GM12878 (cell line): ENCODE results near the gene PFKFB1. TPM values are rescaled to one million over a fixed set of nuclear protein-coding genes. Genes with fewer than 3 reads are reported as not detected.

Experiments used
- ATAC-seq: fragments of 200-7000 bp; cut with Tn5 transposase; 3 replicates; pipeline ENCODE4 v1.9.1; 2020; ENCODE audit warnings: mild to moderate bottlenecking, moderate library complexity
- BruUV-seq: library from RNA; stranded (reverse); fragments of 400-500 nt; replicated peaks from 2 replicates; lab custom pipeline; 2021; lab: Mats Ljungman, UMichigan
- CTCF ChIA-PET: fragments of 300-600 bp; sonication (Branson Sonifier 250); formaldehyde crosslinking; extraction: SDS; loops from one replicate; lab custom pipeline; 2021; ENCODE audit warnings: inconsistent platforms; lab: Yijun Ruan, JAX
- POLR2A ChIA-PET: fragments of 350-600 bp; formaldehyde crosslinking; extraction: SDS; loops from one replicate; lab custom pipeline; 2021; ENCODE audit warnings: inconsistent platforms; lab: Charles Lee
- RAD21 ChIA-PET: fragments of 300-600 bp; sonication (Branson Sonifier 250); formaldehyde crosslinking; loops from one replicate; lab custom pipeline; 2023; ENCODE audit warnings: antibody characterized with exemption; ENCODE audit not compliant: unreplicated experiment; lab: Charles Lee
- SMC1A ChIA-PET: fragments of 300-600 bp; sonication (Branson Sonifier 250); formaldehyde crosslinking; loops from one replicate; lab custom pipeline; 2023; ENCODE audit not compliant: unreplicated experiment, uncharacterized antibody; lab: Charles Lee
- DNase-seq: peaks from one replicate; pipeline ENCODE4 v3.0.0-alpha.2; 2011; ENCODE audit warnings: low read depth, low spot score
- FAIRE-seq: peaks from 3 replicates; lab custom pipeline; 2011; peaks lifted over from hg19 to GRCh38; lab: Jason Lieb, UNC
- H2AFZ ChIP-seq: 2 replicates; pipeline ENCODE4 v1.6.0; 2011; ENCODE audit warnings: low read depth, low read length, control low read depth; ENCODE audit not compliant: control insufficient read depth
- H3K27ac ChIP-seq: 2 replicates; pipeline ENCODE4 v1.5.1; 2011; ENCODE audit warnings: control low read depth; ENCODE audit not compliant: control insufficient read depth, insufficient read depth
- H3K27me3 ChIP-seq, 2 experiments: replicated peaks in 1 of 2; 2 replicates each; pipeline versions ENCODE4 v1.6.0 to v1.6.1; 2011; ENCODE audit warnings: low read length in 1 of 2; ENCODE audit not compliant: control insufficient read depth in 2 of 2, insufficient read depth in 2 of 2
- H3K36me3 ChIP-seq, 2 experiments: 2 replicates each; pipeline ENCODE4 v1.5.1; 2011; ENCODE audit warnings: low read length in 1 of 2; ENCODE audit not compliant: control insufficient read depth in 2 of 2, insufficient read depth in 2 of 2
- H3K4me1 ChIP-seq: 2 replicates; pipeline ENCODE4 v1.6.1; 2011; ENCODE audit warnings: mild to moderate bottlenecking, low read length, moderate library complexity, mixed read lengths; ENCODE audit not compliant: control insufficient read depth, insufficient read depth
- H3K4me2 ChIP-seq: 2 replicates; pipeline ENCODE4 v1.6.0; 2011; ENCODE audit warnings: control low read depth; ENCODE audit not compliant: control insufficient read depth, insufficient read depth
- H3K4me3 ChIP-seq: fragments of 200-600 bp; sonication (generic); 2 replicates; pipeline ENCODE4 v1.5.1; 2016
- H3K79me2 ChIP-seq: 2 replicates; pipeline ENCODE4 v1.6.0; 2011; ENCODE audit warnings: low read length; ENCODE audit not compliant: control insufficient read depth, insufficient read depth
- H3K9ac ChIP-seq: 2 replicates; pipeline ENCODE4 v1.8.0; 2011; ENCODE audit warnings: low read length, control low read depth, mixed read lengths; ENCODE audit not compliant: control insufficient read depth, insufficient read depth
- H3K9me3 ChIP-seq: replicated peaks from 3 replicates; pipeline ENCODE4 v1.5.1; 2011; ENCODE audit warnings: mild to moderate bottlenecking, low read length; ENCODE audit not compliant: control insufficient read depth, insufficient read depth
- H4K20me1 ChIP-seq: 2 replicates; pipeline ENCODE4 v1.6.0; 2011; ENCODE audit not compliant: control insufficient read depth, insufficient read depth
- BHLHE40 ChIP-seq, 2 experiments: fragments of 450-650 bp in 1 of 2; IDR thresholded peaks; 2 replicates each; pipeline ENCODE4 v1.6.1; 2011 to 2017; ENCODE audit warnings: low read depth in 2 of 2, borderline replicate concordance in 1 of 2, improper control_type of control experiment in 1 of 2, low read length in 1 of 2, mild to moderate bottlenecking in 1 of 2
- CBFB ChIP-seq: IDR thresholded peaks from 2 replicates; pipeline ENCODE4 v1.6.1; 2016; ENCODE audit warnings: antibody characterized with exemption, low read depth
- EGR1 ChIP-seq, 2 experiments: IDR thresholded peaks; 1 replicate in 1 of 2; 2 replicates in 1 of 2; pipeline ENCODE4 v1.6.1; 2011 to 2012; ENCODE audit warnings: low read depth in 2 of 2, low read length in 2 of 2, borderline replicate concordance in 1 of 2, mild to moderate bottlenecking in 1 of 2, moderate library complexity in 1 of 2
- HCFC1 ChIP-seq: fragments of 150-350 bp; IDR thresholded peaks from 2 replicates; pipeline ENCODE4 v1.6.1; 2014; ENCODE audit warnings: low read length
- NBN ChIP-seq: fragments of 450-650 bp; IDR thresholded peaks from 2 replicates; pipeline ENCODE4 v1.6.1; 2016
- NFIC ChIP-seq: IDR thresholded peaks from 2 replicates; pipeline ENCODE4 v1.6.1; 2012; ENCODE audit warnings: low read depth, mild to moderate bottlenecking, inconsistent platforms, low read length, moderate library complexity
- NFXL1 ChIP-seq: fragments of 450-650 bp; IDR thresholded peaks from 2 replicates; pipeline ENCODE4 v1.6.1; 2017; ENCODE audit warnings: antibody characterized with exemption, mild to moderate bottlenecking, borderline replicate concordance
- PKNOX1 ChIP-seq: fragments of 450-650 bp; IDR thresholded peaks from 2 replicates; pipeline ENCODE4 v1.6.1; 2016; ENCODE audit warnings: mild to moderate bottlenecking
- POLR2A ChIP-seq: IDR thresholded peaks from 2 replicates; pipeline ENCODE4 v1.6.1; 2011; ENCODE audit warnings: low read depth, mild to moderate bottlenecking, low read length
- POLR2AphosphoS5 ChIP-seq: IDR thresholded peaks from 2 replicates; pipeline ENCODE4 v1.6.1; 2011; ENCODE audit warnings: mild to moderate bottlenecking, low read length, inconsistent platforms
- RELA ChIP-seq: fragments of 450-650 bp; IDR thresholded peaks from 2 replicates; pipeline ENCODE4 v1.8.0; 2014; ENCODE audit warnings: borderline replicate concordance; ENCODE audit not compliant: partially characterized antibody
- STAT3 ChIP-seq: IDR thresholded peaks from 2 replicates; pipeline ENCODE4 v1.6.1; 2011; ENCODE audit warnings: low read depth, low read length, improper control_type of control experiment
- SUPT20H ChIP-seq: IDR thresholded peaks from 2 replicates; pipeline ENCODE4 v1.6.1; 2011; ENCODE audit warnings: low read depth, mild to moderate bottlenecking, low read length, moderate library complexity, borderline replicate concordance; ENCODE audit not compliant: control insufficient read depth
- TAF1 ChIP-seq: IDR thresholded peaks from 2 replicates; pipeline ENCODE4 v1.6.1; 2011; ENCODE audit warnings: mild to moderate bottlenecking, low read depth, low read length, borderline replicate concordance
- ZBTB40 ChIP-seq: fragments of 450-650 bp; IDR thresholded peaks from 2 replicates; pipeline ENCODE4 v1.6.1; 2016; ENCODE audit warnings: mild to moderate bottlenecking, moderate library complexity, borderline replicate concordance
- WGBS: methylation state at CpG from one replicate; pipeline ENCODE4 v1.1.6; 2016; ENCODE audit warnings: low lambda C conversion rate; ENCODE audit not compliant: insufficient replicate concordance, insufficient coverage; ENCODE audit errors: missing lambda C conversion rate; 5-methylcytosine and 5-hydroxymethylcytosine counted together
- in situ Hi-C: fragments of 300-500 bp; cut with MboI; formaldehyde crosslinking; loops from 9 replicates; pipeline ENCODE4 v1.14.3; 2018; ENCODE audit warnings: mixed read lengths
- intact Hi-C: fragments of 100-400 bp; cut with micrococcal nuclease; formaldehyde crosslinking; loops from one replicate; pipeline ENCODE4 v1.14.2; 2022; ENCODE audit not compliant: unreplicated experiment
- polyA plus RNA-seq, 11 experiments: library from polyadenylated mRNA; depleted of rRNA in 4 of 11; unstranded in 6 of 11; stranded (reverse) in 5 of 11; fragments of >200 nt; fragmentation: Nextera tagmentation in 4 of 11; fragmentation: Illumina TruSeq in 1 of 11; extraction: Ambion mirVana in 4 of 11; extraction: Trizol in 1 of 11; gene quantifications; 1 replicate in 1 of 11; 2 replicates in 10 of 11; pipeline versions ENCODE4 v1.2.1 to v1.2.3, GENCODE V29; 2011 to 2016; ENCODE audit warnings: inconsistent platforms in 2 of 11, missing spikeins in 2 of 11, low read depth in 1 of 11
- total RNA-seq, 4 experiments: library from RNA; depleted of rRNA in 3 of 4; stranded (reverse); fragments of >200 nt in 3 of 4; fragmentation: Illumina TruSeq in 1 of 4; extraction: Trizol in 1 of 4; gene quantifications; 2 replicates each; pipeline versions ENCODE4 v1.2.1 to v1.2.3, GENCODE V29; 2013 to 2021

The PFKFB1 gene
- total and polyA plus RNA-seq, 10 of the 15 experiments (the other 5 are each of a cell fraction or from before 2014, with no cell fraction given), result 0.13 to 0.59 (median 0.37) TPM

GRCh38 chrX:54999717-55000598 is 6.0 kb upstream of the PFKFB1 start, which contains the start of gene APEX2:
Gene APEX2, plus strand, starts transcription at chrX:55000363. Its CDS starts 60 bp downstream, at chrX:55000423.
- ChIA-PET POLR2A (interaction anchor here (0.6 to 2.7 kb wide), 8 partner anchors 9 to 1900 kb away, joined by 3 to 18 read pairs (median 4); partner anchors contain the start of gene GNL3L), SMC1A (interaction anchor here (0.7 to 2.6 kb wide), 8 partner anchors 10 to 955 kb away, joined by 3 to 9 read pairs (median 3); partner anchors contain the start of gene PHF8), CTCF (interaction anchor here (0.5 to 1.9 kb wide), 6 partner anchors 9 to 1726 kb away, joined by 3 to 9 read pairs (median 4); no protein-coding TSS in a partner anchor), RAD21 (interaction anchor here (1.1 to 1.7 kb wide), 3 partner anchors 342 to 956 kb away, joined by 3 to 7 read pairs (median 4); partner anchors contain the start of gene PHF8)
- Histone ChIP-seq H4K20me1 (no peaks in the 10 kb centered on the region), H3K4me1 (no peaks in the 10 kb centered on the region; the same call in 1 of the 2 replicates), H3K27ac (peak within 1 kb of the TSS; percentile 95), H3K4me2 (peak within 1 kb of the TSS; percentile 59), H3K9me3 (no peaks in the 10 kb centered on the region), H3K36me3 (no peaks in the 10 kb centered on the region), H3K27me3 (no peaks in the 10 kb centered on the region), H3K4me3 (peak within 1 kb of the TSS; percentile 59), H2AFZ (peak within 1 kb of the TSS; percentile 95), H3K79me2 (peaks cover 18% of the 10 kb centered on the region), H3K9ac (peak within 1 kb of the TSS; percentile 85)
- peak; percentile 95 for ATAC-seq
- BruUV-seq, result TSS peak; percentile 89
- in situ Hi-C loops, result loop anchor here (10.0 kb wide), 1 partner anchor 365 kb away; no protein-coding TSS in a partner anchor
- peak; percentile 61 for DNase-seq
- peak; percentile 82 for FAIRE-seq
- 37% methylated on average over 55 of the region's 55 CpGs for WGBS
- intact Hi-C loops, result loop anchor here (5.0 kb wide), 2 partner anchors 162 to 193 kb away; partner anchors contain the start of gene MAGED2
- TF ChIP-seq HCFC1 (0 out of 2 replicates have a peak, but pooled peaks have one; percentile 13), RELA (no peak), BHLHE40 (IDR thresholded peaks at IDR 0.05; ENCODE audit: borderline replicate concordance in 1 of 2, low read depth in 2 of 2, low read length in 1 of 2) (peak in 1 of 2 experiments; percentile 60; a peak in 1 of 4 replicates), NFXL1 (no peak), POLR2AphosphoS5 (peak; percentile 89), NBN (no peak), EGR1 (IDR thresholded peaks at IDR 0.05; ENCODE audit: borderline replicate concordance in 1 of 2, low read depth in 2 of 2, low read length in 2 of 2) (peak in 1 of 2 experiments; percentile 49; a peak in 1 of 3 replicates), ZBTB40 (peak; percentile 60; the same call in 1 of the 2 replicates), SUPT20H (no peak), POLR2A (peak; percentile 87), PKNOX1 (peak; percentile 57), STAT3 (no peak), NFIC (no peak), TAF1 (peak; percentile 55; the same call in 1 of the 2 replicates), CBFB (peak; percentile 56; the same call in 1 of the 2 replicates)
